Endothelial cell of umbilical vein (primary cell): ENCODE results near the gene FANCI. TPM values are rescaled to one million over a fixed set of nuclear protein-coding genes. Genes with fewer than 3 reads are reported as not detected.

Experiments
- BruUV-seq: library from RNA; stranded (reverse); fragments of 400-500 nt; replicated peaks from 2 replicates; lab custom pipeline; 2021; lab: Mats Ljungman, UMichigan
- CTCF ChIA-PET: fragments of 300-600, 350-600 bp; sonication (Branson Sonifier 250); formaldehyde crosslinking; loops from one replicate; lab custom pipeline; 2021; ENCODE audit warnings: antibody characterized with exemption, inconsistent platforms; lab: Charles Lee
- POLR2A ChIA-PET: fragments of 300-600, 350-600 bp; sonication (Branson Sonifier 250); formaldehyde crosslinking; loops from one replicate; lab custom pipeline; 2021; ENCODE audit warnings: antibody characterized with exemption, inconsistent platforms; lab: Charles Lee
- DNase-seq: peaks from one replicate; pipeline ENCODE4 v3.0.0-alpha.2; 2011; ENCODE audit warnings: low read depth, low spot score
- FAIRE-seq: peaks from 2 replicates; lab custom pipeline; 2011; peaks lifted over from hg19 to GRCh38; lab: Jason Lieb, UNC
- H2AFZ ChIP-seq: 2 replicates; pipeline ENCODE4 v1.6.0; 2012; ENCODE audit warnings: low read depth, low read length, control low read depth, inconsistent platforms
- H3K27ac ChIP-seq: 2 replicates; pipeline ENCODE4 v1.5.1; 2011; ENCODE audit warnings: low read depth, mild to moderate bottlenecking, control low read depth, low read length, moderate library complexity; ENCODE audit not compliant: insufficient read depth
- H3K27me3 ChIP-seq, 2 experiments: 2 replicates each; pipeline versions ENCODE4 v1.6.0 to v1.6.1; 2011; ENCODE audit warnings: low read length in 2 of 2, mixed read lengths in 1 of 2; ENCODE audit not compliant: control insufficient read depth in 2 of 2, insufficient read depth in 2 of 2
- H3K36me3 ChIP-seq, 2 experiments: 2 replicates in 1 of 2; 3 replicates in 1 of 2; pipeline ENCODE4 v1.5.1; 2011; ENCODE audit warnings: low read length in 2 of 2, mild to moderate bottlenecking in 1 of 2, moderate library complexity in 1 of 2; ENCODE audit not compliant: control insufficient read depth in 2 of 2, insufficient read depth in 2 of 2; ENCODE audit errors: extremely low read depth in 1 of 2
- H3K4me1 ChIP-seq: 3 replicates; pipeline ENCODE4 v1.5.1; 2011; ENCODE audit warnings: mild to moderate bottlenecking, low read length; ENCODE audit not compliant: control insufficient read depth, insufficient read depth; ENCODE audit errors: extremely low read depth
- H3K4me2 ChIP-seq: 2 replicates; pipeline ENCODE4 v1.6.1; 2011; ENCODE audit warnings: low read length, control low read depth, mixed read lengths; ENCODE audit not compliant: insufficient read depth
- H3K4me3 ChIP-seq, 3 experiments: fragments of 200-600 bp in 1 of 3; sonication (generic), shearing (Covaris generic) in 1 of 3; replicated peaks in 1 of 3; 2 replicates each; pipeline ENCODE4 v1.5.1; 2011 to 2016; ENCODE audit warnings: control low read depth in 3 of 3, low read length in 3 of 3, mild to moderate bottlenecking in 2 of 3, inconsistent platforms in 1 of 3, low read depth in 1 of 3, moderate library complexity in 1 of 3; ENCODE audit not compliant: insufficient read depth in 1 of 3
- H3K79me2 ChIP-seq: 2 replicates; pipeline ENCODE4 v1.6.0; 2012; ENCODE audit warnings: low read length, inconsistent platforms; ENCODE audit not compliant: control insufficient read depth, insufficient read depth
- H3K9ac ChIP-seq: replicated peaks from 2 replicates; pipeline ENCODE3; 2011; ENCODE audit warnings: low read length, control low read depth; ENCODE audit not compliant: insufficient read depth; ENCODE audit errors: extremely low read depth
- H3K9me1 ChIP-seq: replicated peaks from 3 replicates; pipeline ENCODE4 v1.6.0; 2011; ENCODE audit warnings: mild to moderate bottlenecking, low read length; ENCODE audit not compliant: control insufficient read depth, insufficient read depth; ENCODE audit errors: extremely low read depth
- H3K9me3 ChIP-seq: replicated peaks from 2 replicates; pipeline ENCODE4 v1.5.1; 2012; ENCODE audit warnings: low read length, inconsistent platforms; ENCODE audit not compliant: control insufficient read depth, insufficient read depth
- H4K20me1 ChIP-seq: replicated peaks from 2 replicates; pipeline ENCODE3; 2011; ENCODE audit warnings: mild to moderate bottlenecking, low read length; ENCODE audit not compliant: control insufficient read depth, insufficient read depth; ENCODE audit errors: extremely low read depth
- CTCF ChIP-seq, 2 donors: IDR thresholded peaks; 1 replicate in 1 of 2; 2 replicates in 1 of 2; pipeline ENCODE4 v1.5.1; 2011; ENCODE audit warnings: low read length in 2 of 2, mild to moderate bottlenecking in 2 of 2, moderate library complexity in 2 of 2, control low read depth in 1 of 2, inconsistent platforms in 1 of 2, low read depth in 1 of 2; ENCODE audit not compliant: insufficient read depth in 1 of 2; ENCODE audit errors: extremely low read depth in 1 of 2
- EZH2 ChIP-seq: IDR thresholded peaks from 2 replicates; pipeline ENCODE4 v1.6.1; 2012; ENCODE audit warnings: borderline replicate concordance, low read depth, mild to moderate bottlenecking, moderate library complexity, low read length, inconsistent platforms; ENCODE audit not compliant: severe bottlenecking
- FOS ChIP-seq: IDR thresholded peaks from 2 replicates; pipeline ENCODE4 v1.6.1; 2011; ENCODE audit warnings: mild to moderate bottlenecking, low read length, moderate library complexity, borderline replicate concordance; ENCODE audit not compliant: insufficient read depth
- GATA2 ChIP-seq: IDR thresholded peaks from 2 replicates; pipeline ENCODE4 v1.7.0; 2011; ENCODE audit warnings: low read depth, mild to moderate bottlenecking, moderate library complexity, mixed read lengths, low read length; ENCODE audit not compliant: insufficient read length, insufficient read depth
- JUN ChIP-seq: IDR thresholded peaks from 2 replicates; pipeline ENCODE4 v1.6.1; 2011; ENCODE audit warnings: borderline replicate concordance, low read depth; ENCODE audit not compliant: insufficient read length, insufficient read depth
- MYC ChIP-seq: IDR thresholded peaks from one replicate; pipeline ENCODE4 v1.6.1; 2011; ENCODE audit warnings: mild to moderate bottlenecking, low read depth, low read length
- POLR2A ChIP-seq: IDR thresholded peaks from 2 replicates; pipeline ENCODE4 v1.6.1; 2012; ENCODE audit warnings: low read depth, mild to moderate bottlenecking, control low read depth, low read length
- POLR2AphosphoS5 ChIP-seq: IDR thresholded peaks from 2 replicates; pipeline ENCODE4 v1.6.1; 2012; ENCODE audit warnings: low read depth, mild to moderate bottlenecking, control low read depth, low read length, moderate library complexity; ENCODE audit not compliant: insufficient read depth
- dilution Hi-C: fragments of 300-500 bp; cut with MboI; formaldehyde crosslinking; loops from one replicate; pipeline ENCODE4 v1.15.0; 2019; ENCODE audit warnings: low sequenced_read_pairs; ENCODE audit not compliant: extremely low pct_ligation_motif_present
- intact Hi-C: fragments of 100-400 bp; cut with micrococcal nuclease; formaldehyde crosslinking; loops from one replicate; pipeline ENCODE4 v1.10.0; 2022
- polyA plus RNA-seq, 4 experiments: library from polyadenylated mRNA; depleted of rRNA in 3 of 4; stranded (reverse) in 3 of 4; unstranded in 1 of 4; fragments of >200 nt; gene quantifications; 2 replicates each; pipeline versions ENCODE4 v1.2.1 to v1.2.3, GENCODE V29; 2011 to 2012; ENCODE audit warnings: missing spikeins in 1 of 4
- total RNA-seq: library from RNA; stranded (reverse); gene quantifications from 2 replicates; pipeline ENCODE4 v1.2.3, GENCODE V29; 2021
- TF ChIP-seq, protein P1 (sequence below): IDR thresholded peaks from 2 replicates; pipeline ENCODE4 v1.6.1; 2011; ENCODE audit not compliant: insufficient read depth, insufficient read length

The FANCI gene
- total and polyA plus RNA-seq, 2 donors (not counting 3 experiments of a cell fraction or from before 2014, with no cell fraction given), result 10.8 to 74.7 TPM

GRCh38 chr15:89299896-89300295, 56.1 kb downstream of the FANCI start:
- Histone ChIP-seq H3K4me3 (no peak overlapping the region), H2AFZ (no peak overlapping the region), H3K27ac (no peak overlapping the region), H3K36me3 (peaks cover 0 to 6% of the 10 kb centered on the region in 2 experiments), H3K9me1 (no peaks in the 10 kb centered on the region), H3K4me1 (no peaks in the 10 kb centered on the region), H3K9me3 (no peaks in the 10 kb centered on the region), H3K9ac (no peak overlapping the region), H4K20me1 (no peaks in the 10 kb centered on the region), H3K79me2 (no peaks in the 10 kb centered on the region), H3K27me3 (no peaks in the 10 kb centered on the region), H3K4me2 (no peak overlapping the region)
- ChIA-PET POLR2A (no interaction called here), CTCF (interaction anchor here (0.6 to 6.3 kb wide), 12 partner anchors 9 to 266 kb away, joined by 3 to 104 read pairs (median 3); no protein-coding TSS in a partner anchor)
- dilution Hi-C loops (no loop called here), intact Hi-C loops (loop anchor here (1.0 kb wide), 1 partner anchor 93 kb away; no protein-coding TSS in a partner anchor)
- FAIRE-seq, result no peak
- TF ChIP-seq CTCF (IDR thresholded peaks at IDR 0.05; ENCODE audit: extremely low read depth in 1 of 2, insufficient read depth in 1 of 2, low read depth in 1 of 2, low read length in 2 of 2), result peak in 1 of 2 donors; percentile 9
- TF ChIP-seq FOS, result no peak
- no TSS peak for BruUV-seq
- DNase-seq, result peak; percentile 25

DNA sequence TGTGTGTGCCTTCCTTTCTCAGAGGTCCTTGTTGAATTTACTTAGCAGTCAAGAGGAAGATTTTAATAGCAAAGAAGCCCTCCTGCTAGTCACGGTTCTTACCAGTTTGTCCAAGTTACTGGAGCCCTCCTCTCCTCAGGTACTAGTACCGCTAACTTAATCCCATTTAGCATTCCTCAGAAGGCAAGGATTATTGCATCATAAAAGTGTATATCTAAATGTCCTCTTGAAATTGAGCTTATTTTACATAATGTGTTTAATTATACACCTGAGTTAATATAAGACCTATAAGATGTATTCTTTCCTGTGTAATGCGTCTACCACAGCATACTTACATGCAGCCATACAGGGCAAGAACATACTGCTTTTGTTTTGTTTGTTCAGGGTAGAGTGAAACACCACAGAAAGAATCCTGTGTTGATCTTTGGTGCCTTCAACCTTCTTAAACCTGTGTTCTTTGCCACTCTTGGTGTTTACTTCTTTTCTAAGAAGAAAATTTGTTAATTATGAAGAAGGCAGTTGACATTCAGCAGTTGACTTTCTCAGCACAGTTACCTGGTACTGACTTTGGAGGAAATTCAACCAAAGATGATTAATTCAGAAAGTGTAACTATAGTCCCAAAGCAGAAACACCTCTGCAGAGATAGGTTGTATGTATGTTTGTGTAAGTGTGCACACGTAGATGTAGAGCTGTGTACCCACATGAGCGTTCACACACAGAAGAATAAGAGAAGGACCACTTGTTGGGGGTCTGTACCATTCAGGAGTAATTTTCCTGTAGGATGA, 57.7 kb downstream of the FANCI start:
- DNase-seq (no peak), FAIRE-seq (no peak)
- Histone ChIP-seq H3K4me2 (no peak overlapping the region), H3K27me3 (no peaks in the 10 kb centered on the region), H3K36me3 (peaks cover 0 to 6% of the 10 kb centered on the region in 2 experiments), H3K9me1 (no peaks in the 10 kb centered on the region), H3K9me3 (no peaks in the 10 kb centered on the region), H3K79me2 (no peaks in the 10 kb centered on the region), H4K20me1 (no peaks in the 10 kb centered on the region), H2AFZ (no peak overlapping the region), H3K4me3 (no peak overlapping the region), H3K27ac (no peak overlapping the region), H3K4me1 (no peaks in the 10 kb centered on the region), H3K9ac (no peak overlapping the region)
- intact Hi-C loops (no loop called here), dilution Hi-C loops (no loop called here)
- CTCF ChIA-PET, result interaction anchor here (0.9 to 6.3 kb wide), 2 partner anchors 11 to 95 kb away, joined by 3 to 104 read pairs; no protein-coding TSS in a partner anchor
- BruUV-seq, result no TSS peak
- no peak for TF ChIP-seq EZH2
- no peak for TF ChIP-seq CTCF (IDR thresholded peaks at IDR 0.05; ENCODE audit: extremely low read depth in 1 of 2, insufficient read depth in 1 of 2, low read depth in 1 of 2, low read length in 2 of 2)
- TF ChIP-seq JUN, result no peak
- no peak for TF ChIP-seq GATA2
- no peak for TF ChIP-seq POLR2A
- TF ChIP-seq, protein P1, sequence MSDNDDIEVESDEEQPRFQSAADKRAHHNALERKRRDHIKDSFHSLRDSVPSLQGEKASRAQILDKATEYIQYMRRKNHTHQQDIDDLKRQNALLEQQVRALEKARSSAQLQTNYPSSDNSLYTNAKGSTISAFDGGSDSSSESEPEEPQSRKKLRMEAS, result no peak
- TF ChIP-seq MYC, result no peak
- no peak for TF ChIP-seq FOS
- no peak for TF ChIP-seq POLR2AphosphoS5
- POLR2A ChIA-PET, result no interaction called here
